Peyer's patch (tissue), 4 donors: ENCODE results near the gene LRIG1.

ENCODE experiments used
- POLR2A ChIP-seq, 2 donors: fragments of 450-650 bp; IDR thresholded peaks; one replicate each; pipeline ENCODE4 v1.5.1; 2017; ENCODE audit warnings: antibody characterized with exemption in 2 of 2, mild to moderate bottlenecking in 2 of 2, moderate library complexity in 2 of 2
- TF ChIP-seq, protein P1 (sequence below), 6 experiments: fragments of 450-650 bp in 4 of 6; fragments of 200-600 bp in 2 of 6; sonication (generic) in 1 of 6; IDR thresholded peaks; one replicate each; pipeline ENCODE4 v1.5.1; 2017 to 2019; ENCODE audit warnings: antibody characterized with exemption in 6 of 6, mild to moderate bottlenecking in 3 of 6, moderate library complexity in 1 of 6

DNA sequence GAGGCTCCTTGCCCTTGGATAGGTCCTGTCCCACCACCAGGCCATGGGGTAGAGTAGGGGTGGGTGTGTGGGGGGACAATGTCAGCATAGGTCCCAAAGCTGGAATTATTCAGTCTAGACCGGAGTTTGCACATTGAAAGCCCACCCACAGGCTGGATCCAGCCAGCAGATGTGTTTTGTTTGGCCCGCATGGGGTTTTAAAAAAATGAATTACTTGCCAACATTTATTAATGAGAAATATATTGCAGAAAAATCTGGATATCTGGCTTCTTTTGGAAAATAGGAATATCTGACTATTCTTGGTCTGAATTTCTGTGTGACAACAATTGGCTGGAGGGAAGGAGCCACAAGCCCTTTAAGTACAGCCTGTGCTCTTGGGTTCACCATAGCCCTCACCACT is 17.3 kb upstream of the LRIG1 start:
- TF ChIP-seq, protein P1, sequence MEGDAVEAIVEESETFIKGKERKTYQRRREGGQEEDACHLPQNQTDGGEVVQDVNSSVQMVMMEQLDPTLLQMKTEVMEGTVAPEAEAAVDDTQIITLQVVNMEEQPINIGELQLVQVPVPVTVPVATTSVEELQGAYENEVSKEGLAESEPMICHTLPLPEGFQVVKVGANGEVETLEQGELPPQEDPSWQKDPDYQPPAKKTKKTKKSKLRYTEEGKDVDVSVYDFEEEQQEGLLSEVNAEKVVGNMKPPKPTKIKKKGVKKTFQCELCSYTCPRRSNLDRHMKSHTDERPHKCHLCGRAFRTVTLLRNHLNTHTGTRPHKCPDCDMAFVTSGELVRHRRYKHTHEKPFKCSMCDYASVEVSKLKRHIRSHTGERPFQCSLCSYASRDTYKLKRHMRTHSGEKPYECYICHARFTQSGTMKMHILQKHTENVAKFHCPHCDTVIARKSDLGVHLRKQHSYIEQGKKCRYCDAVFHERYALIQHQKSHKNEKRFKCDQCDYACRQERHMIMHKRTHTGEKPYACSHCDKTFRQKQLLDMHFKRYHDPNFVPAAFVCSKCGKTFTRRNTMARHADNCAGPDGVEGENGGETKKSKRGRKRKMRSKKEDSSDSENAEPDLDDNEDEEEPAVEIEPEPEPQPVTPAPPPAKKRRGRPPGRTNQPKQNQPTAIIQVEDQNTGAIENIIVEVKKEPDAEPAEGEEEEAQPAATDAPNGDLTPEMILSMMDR (IDR thresholded peaks at IDR 0.05) = no peak
- no peak for TF ChIP-seq POLR2A (IDR thresholded peaks at IDR 0.05)
